GM19455 (cell line): Measurements from ENCODE around the gene COX6A2.
"Not testable (repeated sequence)": the region's sequence is repeated elsewhere in the genome, so short reads cannot be mapped to it uniquely, and the experiment has no call there.

Experiments
- ATAC-seq: cut with Tn5 transposase; IDR thresholded peaks from one replicate; pipeline ENCODE4 v1.9.1; 2021; ENCODE audit not compliant: unreplicated experiment

COX6A2 gene

GRCh38 chr16:31461921-31462804 is 34.0 kb upstream of the COX6A2 start:
- no peak for ATAC-seq

DNA sequence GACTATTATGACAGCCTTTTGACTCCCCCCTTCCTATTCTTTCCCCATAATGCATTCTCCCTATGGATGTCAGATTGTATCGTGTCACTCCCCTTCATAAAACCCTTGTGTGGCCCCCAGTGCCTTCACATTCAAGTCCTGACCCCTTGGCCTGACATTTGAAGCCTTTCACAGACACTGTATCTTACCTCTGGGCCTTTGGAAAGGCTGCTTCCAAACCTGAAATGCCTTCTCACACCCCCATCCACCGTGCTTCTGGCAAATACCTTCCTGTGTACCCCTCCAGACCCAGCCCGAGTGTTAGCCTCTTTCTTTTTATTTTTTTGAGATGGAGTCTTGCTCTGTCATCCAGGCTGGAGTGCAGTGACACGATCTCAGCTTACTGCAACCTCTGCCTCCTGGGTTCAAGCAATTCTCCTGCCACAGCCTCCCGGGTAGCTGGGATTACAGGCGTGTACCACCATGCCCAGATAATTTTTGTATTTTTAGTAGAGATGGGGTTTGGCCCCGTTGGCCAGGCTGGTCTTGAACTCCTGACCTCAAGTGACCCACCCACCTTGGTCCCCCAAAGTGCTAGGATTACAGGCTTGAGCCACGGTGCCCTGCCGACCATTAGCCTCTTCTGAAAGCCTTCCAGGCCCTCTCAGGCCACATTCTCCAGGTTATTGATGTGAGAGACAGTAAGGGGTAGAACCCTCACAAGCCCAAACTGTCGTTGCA is 33.2 kb upstream of the COX6A2 start:
- ATAC-seq = no peak

DNA sequence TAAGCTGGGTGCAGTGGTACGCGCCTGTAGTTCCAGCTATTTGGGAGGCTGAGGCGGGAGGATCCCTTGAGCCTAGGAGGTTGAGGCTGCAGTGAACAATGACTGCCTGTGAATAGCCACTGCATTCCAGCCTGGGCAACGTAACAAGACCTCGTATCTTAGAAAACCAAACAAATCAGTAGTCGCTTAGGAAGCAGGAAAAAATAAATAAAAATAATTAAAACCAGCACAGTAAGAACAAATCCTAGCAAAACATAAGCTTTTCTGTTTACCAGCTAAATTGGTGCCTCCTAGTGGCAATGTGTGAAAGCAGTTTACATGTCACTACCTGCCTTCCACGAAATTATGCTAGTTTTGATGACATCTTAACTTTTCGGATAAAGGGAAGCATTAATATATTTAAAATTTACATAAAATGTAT is 32.4 kb upstream of the COX6A2 start:
- no peak for ATAC-seq

DNA sequence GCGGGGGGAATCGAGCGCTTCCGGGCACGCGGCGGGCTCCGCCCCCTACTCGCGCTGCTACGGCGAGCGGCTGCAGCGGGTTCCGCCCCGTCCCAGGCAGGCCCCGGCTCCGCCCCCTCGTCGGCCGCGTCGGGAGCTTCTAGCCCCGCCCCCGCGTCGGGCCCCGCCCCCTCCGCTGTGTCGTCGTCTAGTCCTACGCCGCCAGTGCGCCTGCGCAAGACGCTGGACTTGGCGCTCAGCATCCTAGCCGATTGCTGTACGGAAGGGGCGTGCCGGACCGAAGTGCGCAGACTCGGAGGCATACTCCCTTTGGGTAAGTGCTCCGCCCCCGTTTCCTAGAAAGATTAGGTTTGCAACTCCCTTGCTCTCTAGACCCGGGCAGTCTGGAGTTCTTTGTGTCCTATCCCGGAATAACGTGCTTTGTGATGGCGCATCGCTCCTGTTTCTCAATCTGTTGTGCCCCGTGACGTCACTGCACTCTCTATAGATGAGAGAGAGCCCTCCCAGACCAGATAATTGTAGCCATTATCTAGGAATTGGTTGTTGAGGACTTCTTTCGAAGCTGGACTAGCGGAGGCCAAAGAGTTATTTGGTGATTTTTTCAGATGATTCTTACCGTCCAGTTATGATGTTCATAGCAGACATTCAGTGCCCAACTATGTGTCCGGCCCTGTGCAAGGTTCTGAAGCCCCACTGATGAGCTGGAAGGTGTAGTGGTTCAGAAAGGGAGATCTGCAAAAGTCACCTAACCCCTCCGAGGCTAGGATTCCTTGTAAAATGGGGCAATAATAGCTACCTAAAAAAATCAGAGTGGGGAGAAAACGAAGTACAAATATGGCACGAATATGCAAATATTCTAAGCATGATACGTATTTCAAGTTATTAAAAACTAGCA is 31.8 kb upstream of the COX6A2 start:
- ATAC-seq = peak; percentile 70

- peak; percentile 77 for ATAC-seq
Observed at GRCh38 chr16:31458844-31459686, 30.9 kb upstream of the COX6A2 start, which contains the start of gene ARMC5. Gene ARMC5 (plus strand): TSS chr16:31459501. CDS start chr16:31459525, 24 bp downstream.

- peak; percentile 5 for ATAC-seq
Observed at GRCh38 chr16:31458073-31458843, 30.1 kb upstream of the COX6A2 start.

GRCh38 chr16:31456988-31457360 is 28.8 kb upstream of the COX6A2 start:
- no peak for ATAC-seq

DNA sequence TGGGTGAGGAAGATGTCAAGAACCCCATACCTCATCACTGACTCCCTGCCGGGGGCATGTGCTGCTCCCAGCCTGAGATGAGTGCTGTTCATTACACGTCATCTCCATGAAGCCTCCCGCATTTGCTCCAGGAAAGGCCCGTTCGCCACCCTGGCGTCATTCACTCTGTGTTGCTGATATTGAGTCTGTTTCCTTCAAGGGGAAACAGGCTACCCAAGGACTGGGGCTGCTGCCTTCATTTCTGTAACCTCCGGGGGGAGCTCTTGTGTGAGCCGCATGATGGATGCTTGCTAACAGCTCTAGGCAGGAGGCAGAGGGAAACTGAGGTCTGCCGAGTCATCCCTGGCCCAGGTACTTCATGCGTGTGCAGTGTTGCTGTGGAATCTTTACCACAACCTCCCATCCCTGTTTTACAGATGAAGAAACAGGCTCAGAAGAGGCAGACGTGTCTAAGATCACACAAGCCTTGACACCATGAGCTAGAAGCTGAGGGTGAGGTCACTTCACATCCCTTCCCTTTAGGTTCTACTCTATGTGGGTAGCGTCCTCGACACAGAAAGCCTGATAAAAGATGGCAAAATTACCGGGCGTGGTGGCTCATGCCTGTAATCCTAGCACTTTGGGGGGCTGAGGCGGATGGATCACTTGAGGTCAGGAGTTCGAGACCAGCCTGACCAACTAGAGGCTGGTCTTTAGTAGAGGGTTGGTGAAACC is 27.6 kb upstream of the COX6A2 start:
- no peak for ATAC-seq

DNA sequence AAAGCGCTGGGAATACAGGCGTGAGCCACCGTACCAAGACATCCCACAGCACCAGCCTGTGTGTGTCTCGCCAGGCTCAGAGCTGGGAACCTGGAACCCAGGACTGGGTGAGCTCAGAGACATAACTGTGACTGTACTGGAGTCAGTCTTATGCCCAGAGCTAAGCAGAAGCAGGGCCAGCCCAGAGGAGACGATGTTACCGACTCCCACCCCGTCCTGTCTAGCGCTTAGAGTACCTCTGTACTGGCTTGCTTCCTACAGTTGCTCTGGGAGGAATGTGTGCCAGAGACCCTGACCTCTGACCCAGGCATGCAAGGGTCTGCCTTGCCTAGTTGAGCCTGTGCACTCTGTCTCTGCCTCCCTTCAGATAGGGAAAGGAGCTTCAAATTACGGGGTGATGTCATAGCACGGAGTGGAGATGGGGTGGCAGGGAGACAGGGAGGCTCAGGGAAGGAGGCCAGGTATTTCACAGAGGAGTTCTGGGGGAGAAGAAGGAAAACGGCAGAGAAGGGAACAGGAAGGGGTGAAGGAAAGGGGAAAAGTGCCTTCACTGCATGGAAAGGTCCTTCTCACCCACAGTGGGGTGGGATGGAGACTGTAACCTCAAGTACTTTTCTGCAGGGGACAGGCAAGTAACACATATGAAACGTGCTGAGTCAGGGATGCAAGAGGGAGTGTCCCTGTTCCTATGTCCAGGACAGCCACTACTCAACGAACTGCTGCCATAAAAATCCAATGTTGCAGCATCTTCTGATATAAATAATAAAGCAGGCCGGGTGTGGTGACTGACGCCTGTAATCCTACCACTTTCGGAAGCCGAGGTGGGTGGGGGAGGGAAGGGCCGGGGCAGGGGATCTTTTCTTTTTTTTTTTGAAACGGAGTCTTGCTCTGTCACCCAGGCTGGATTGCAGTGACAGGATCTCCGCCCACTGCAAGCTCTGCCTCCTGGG is 25.4 kb upstream of the COX6A2 start:
- no peak for ATAC-seq

GRCh38 chr16:31452631-31453106 is 24.5 kb upstream of the COX6A2 start:
- ATAC-seq = no peak

DNA sequence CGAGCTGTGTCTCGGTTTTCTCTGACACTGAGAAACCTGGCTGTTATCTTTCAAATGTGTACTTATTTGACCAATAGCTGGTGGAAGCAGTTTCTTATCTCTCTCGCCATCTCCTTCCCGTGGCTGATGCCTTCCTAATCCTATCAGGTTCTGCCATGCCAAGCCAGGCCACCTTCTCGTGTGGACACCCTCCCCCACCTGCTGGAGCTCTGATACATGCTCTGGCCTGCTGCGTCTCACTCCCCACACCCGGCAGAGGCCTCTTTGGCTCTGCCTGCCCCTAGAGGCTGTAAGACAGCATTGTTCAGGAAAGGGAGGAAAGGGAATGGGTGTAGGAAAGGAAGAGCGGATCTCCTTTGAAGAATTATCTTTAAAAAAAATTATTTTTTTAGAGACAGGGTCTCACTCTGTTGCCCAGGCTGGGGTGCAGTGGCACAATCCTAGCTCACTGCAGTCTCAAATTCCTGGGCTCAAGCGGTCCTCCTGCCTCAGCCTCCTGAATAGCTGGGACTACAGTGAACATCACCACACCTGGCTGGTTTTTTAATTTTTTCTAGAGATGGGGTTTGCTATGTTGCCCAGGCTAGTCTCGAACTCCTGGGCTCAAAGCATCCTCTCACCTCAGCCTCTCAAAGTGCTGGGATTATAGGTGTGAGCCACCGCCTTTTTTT is 23.7 kb upstream of the COX6A2 start:
- ATAC-seq = no peak

GRCh38 chr16:31451201-31451600 is 23.0 kb upstream of the COX6A2 start:
- no peak for ATAC-seq

DNA sequence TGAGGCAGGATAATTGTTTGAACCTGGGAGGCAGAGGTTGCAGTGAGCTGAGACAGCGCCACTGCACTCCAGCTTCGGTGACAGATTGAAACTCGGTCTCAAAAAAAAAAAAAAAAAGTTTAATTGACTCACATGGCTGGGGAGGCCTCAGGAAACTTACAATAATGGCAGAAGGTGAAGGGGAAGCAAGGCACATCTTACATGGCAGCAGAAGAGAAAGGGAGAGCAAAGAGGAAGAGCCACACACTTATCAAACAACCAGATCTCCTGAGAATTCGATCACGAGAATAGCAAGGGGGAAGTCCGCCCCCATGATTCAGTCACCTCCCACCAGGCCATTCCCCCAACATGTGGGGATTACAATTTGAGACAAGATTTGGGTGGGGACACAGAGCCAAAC is 17.8 kb upstream of the COX6A2 start:
- ATAC-seq = not testable (repeated sequence)

DNA sequence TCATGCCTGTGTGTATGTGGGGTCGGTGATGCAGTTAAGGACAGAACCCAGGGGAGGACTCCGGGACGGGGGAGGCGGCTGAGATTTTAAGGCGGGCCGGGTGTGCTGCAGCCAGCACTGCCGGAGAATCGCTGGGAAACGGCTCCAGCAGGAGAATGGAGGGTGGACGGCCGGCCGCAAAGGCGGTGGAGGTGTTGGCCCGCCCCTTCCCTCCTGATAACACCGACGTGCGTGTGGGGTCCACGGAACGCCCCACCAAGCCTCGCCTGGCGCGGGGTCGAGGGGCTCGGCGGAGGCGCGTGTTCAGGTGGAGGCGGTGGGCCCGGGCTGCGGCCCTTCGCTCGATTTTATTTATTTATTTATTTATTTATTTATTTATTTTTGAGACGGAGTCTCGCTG is 13.8 kb upstream of the COX6A2 start:
- no peak for ATAC-seq

DNA sequence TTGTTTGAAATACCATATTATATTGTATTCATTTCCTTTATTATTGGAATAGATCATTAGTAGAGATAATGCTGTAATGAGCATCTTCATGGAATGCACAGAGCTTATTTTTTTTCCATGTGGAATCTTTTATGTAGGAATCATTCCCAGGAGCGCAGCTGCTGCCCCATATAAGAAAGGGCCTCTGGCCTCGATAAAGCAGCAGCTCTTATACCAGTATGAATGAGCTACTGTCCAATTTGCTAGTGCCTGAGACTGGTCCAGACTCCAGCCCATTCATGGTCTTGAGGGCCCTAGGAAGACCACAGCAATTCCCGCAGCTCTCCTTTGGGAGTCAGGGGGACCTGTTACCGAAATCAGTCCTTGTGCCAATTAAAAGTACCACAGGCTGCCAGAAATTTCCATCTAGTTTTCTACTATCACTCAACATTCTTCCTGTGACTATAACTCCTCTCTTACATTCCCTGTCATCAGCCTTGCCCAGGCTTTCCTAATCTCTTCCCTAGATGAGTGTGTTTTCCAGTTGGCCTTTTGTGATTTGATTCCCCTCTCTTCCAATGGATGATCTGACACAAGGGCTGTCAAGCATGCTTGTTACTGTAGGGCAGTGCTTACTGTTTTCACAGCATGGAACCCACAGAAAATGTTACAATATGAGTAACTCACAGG is 12.5 kb upstream of the COX6A2 start:
- no peak for ATAC-seq

GRCh38 chr16:31439519-31439918 is 11.4 kb upstream of the COX6A2 start:
- ATAC-seq = no peak

DNA sequence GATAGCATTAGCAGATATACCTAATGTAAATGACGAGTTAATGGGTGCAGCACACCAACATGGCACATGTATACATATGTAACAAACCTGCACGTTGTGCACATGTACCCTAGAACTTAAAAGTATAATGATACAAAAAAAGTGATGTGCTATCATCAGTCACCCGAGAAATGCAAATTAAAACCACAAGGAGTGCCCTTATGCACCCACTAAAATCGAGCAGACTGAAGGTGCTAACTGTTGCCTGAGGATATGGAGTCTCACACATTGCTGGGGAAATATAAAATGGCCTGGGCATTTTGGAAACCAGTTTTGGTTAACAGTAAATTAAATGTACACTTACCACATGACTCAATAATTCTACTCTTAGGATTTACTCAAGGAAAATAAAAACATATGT is 10.9 kb upstream of the COX6A2 start:
- not testable (repeated sequence) for ATAC-seq
